Epithelial cell of esophagus (primary cell): ENCODE measurements around the gene ARV1.
A peak's percentile ranks its signal among the peaks of the same experiment; 100 is the strongest.

Source experiments
- DNase-seq: peaks from one replicate; pipeline ENCODE4 v3.0.0; 2010; ENCODE audit warnings: low read depth
- H3K4me3 ChIP-seq: 2 replicates; pipeline ENCODE4 v1.5.1; 2011; ENCODE audit warnings: mild to moderate bottlenecking, low read length, control low read depth
- TF ChIP-seq, protein P1 (sequence below): IDR thresholded peaks from 2 replicates; pipeline ENCODE4 v1.5.1; 2011; ENCODE audit warnings: low read depth, mild to moderate bottlenecking, low read length, control low read depth, inconsistent platforms; ENCODE audit not compliant: insufficient read depth; ENCODE audit errors: missing control alignments

Gene ARV1

DNA sequence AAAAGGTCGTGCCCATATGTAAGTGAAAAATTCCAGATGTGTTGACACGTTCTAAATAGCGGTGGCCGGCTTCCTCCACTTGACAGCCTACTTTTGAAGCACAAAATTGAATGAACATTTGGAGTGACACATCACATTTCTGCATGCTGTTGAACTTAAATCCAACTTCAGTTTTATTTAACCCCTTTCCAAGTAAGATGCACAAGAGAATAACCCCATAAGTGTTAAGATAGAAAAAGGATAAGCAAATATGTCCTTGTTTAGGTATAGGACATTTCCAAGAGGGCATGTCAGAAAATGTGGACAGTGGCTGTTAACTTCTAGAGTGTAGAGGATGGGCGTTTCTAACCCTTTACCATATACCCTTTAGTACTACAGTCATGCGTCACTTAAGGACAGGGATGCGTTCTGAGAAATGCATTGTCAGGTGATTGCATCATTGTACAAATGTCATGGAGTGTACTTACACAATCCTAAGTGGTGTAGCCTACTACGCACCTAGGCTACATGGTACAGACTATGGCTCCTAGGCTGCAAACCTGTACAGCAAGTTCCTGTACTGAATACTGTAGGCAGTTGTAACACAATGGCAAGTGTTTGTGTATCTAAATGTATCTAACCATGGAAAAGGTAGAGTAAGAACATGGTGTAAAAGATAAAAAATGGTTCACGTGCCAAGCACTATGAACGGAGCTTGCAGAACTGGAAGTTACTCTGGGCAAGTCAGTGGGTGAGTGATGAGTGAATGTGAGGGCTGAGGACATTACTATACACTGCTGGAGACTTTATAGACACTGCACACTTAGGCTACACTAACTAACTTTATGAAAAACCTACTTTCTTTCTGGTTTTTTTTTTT, 70.5 kb downstream of the ARV1 start:
- no peak overlapping the region for H3K4me3 ChIP-seq
- TF ChIP-seq, protein P1, sequence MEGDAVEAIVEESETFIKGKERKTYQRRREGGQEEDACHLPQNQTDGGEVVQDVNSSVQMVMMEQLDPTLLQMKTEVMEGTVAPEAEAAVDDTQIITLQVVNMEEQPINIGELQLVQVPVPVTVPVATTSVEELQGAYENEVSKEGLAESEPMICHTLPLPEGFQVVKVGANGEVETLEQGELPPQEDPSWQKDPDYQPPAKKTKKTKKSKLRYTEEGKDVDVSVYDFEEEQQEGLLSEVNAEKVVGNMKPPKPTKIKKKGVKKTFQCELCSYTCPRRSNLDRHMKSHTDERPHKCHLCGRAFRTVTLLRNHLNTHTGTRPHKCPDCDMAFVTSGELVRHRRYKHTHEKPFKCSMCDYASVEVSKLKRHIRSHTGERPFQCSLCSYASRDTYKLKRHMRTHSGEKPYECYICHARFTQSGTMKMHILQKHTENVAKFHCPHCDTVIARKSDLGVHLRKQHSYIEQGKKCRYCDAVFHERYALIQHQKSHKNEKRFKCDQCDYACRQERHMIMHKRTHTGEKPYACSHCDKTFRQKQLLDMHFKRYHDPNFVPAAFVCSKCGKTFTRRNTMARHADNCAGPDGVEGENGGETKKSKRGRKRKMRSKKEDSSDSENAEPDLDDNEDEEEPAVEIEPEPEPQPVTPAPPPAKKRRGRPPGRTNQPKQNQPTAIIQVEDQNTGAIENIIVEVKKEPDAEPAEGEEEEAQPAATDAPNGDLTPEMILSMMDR: no peak
- DNase-seq: peak; percentile 88
